ENCODE measurements around the gene SIGLEC6.

SIGLEC6 gene

GRCh38 chr19:51497666-51498065 is 33.8 kb downstream of the SIGLEC6 start:
- Histone ChIP-seq H3K4me3 (ENCODE audit: low read depth, low read length) (no peak overlapping the region), H3K36me3 (replicated peaks) (no peaks in the 10 kb centered on the region), H3K27ac (no peak overlapping the region), H3K27me3 (replicated peaks) (no peaks in the 10 kb centered on the region)
- no peak for DNase-seq
- in situ Hi-C loops (cut with HindIII; ENCODE audit: low pct_ligation_motif_present, low sequenced_read_pairs) = no loop called here
- no peak for TF ChIP-seq CTCF (IDR thresholded peaks at IDR 0.05; ENCODE audit: low read depth, low read length, missing control alignments)

GRCh38 chr19:51493776-51494175 is 37.7 kb downstream of the SIGLEC6 start:
- H3K4me3 ChIP-seq (ENCODE audit: low read depth, low read length) = no peak overlapping the region
- no peaks in the 10 kb centered on the region for H3K36me3 ChIP-seq (replicated peaks)
- in situ Hi-C loops (cut with HindIII; ENCODE audit: low pct_ligation_motif_present, low sequenced_read_pairs) = no loop called here
- no peak for DNase-seq
- H3K27ac ChIP-seq = no peak overlapping the region
- TF ChIP-seq CTCF (IDR thresholded peaks at IDR 0.05; ENCODE audit: low read depth, low read length, missing control alignments) = no peak
- H3K27me3 ChIP-seq (replicated peaks) = no peaks in the 10 kb centered on the region

GRCh38 chr19:51491586-51491985 is 39.9 kb downstream of the SIGLEC6 start:
- Histone ChIP-seq H3K27ac (no peak overlapping the region), H3K4me3 (ENCODE audit: low read depth, low read length) (no peak overlapping the region), H3K36me3 (replicated peaks) (no peaks in the 10 kb centered on the region), H3K27me3 (replicated peaks) (no peaks in the 10 kb centered on the region)
- no peak for TF ChIP-seq CTCF (IDR thresholded peaks at IDR 0.05; ENCODE audit: low read depth, low read length, missing control alignments)
- no peak for DNase-seq
- in situ Hi-C loops (cut with HindIII; ENCODE audit: low pct_ligation_motif_present, low sequenced_read_pairs) = no loop called here

- no peak for DNase-seq
- TF ChIP-seq CTCF (IDR thresholded peaks at IDR 0.05; ENCODE audit: low read depth, low read length, missing control alignments) = no peak
- in situ Hi-C loops (cut with HindIII; ENCODE audit: low pct_ligation_motif_present, low sequenced_read_pairs) = no loop called here
- H3K4me3 ChIP-seq (ENCODE audit: low read depth, low read length) = no peak overlapping the region
- H3K27me3 ChIP-seq (replicated peaks) = no peaks in the 10 kb centered on the region
- H3K27ac ChIP-seq = no peak overlapping the region
- no peaks in the 10 kb centered on the region for H3K36me3 ChIP-seq (replicated peaks)
These were observed 40.8 kb downstream of the SIGLEC6 start for GRCh38 chr19:51490676-51491075.

- no peak overlapping the region for H3K4me3 ChIP-seq (ENCODE audit: low read depth, low read length)
- no peak for TF ChIP-seq CTCF (IDR thresholded peaks at IDR 0.05; ENCODE audit: low read depth, low read length, missing control alignments)
- in situ Hi-C loops (cut with HindIII; ENCODE audit: low pct_ligation_motif_present, low sequenced_read_pairs) = no loop called here
- no peaks in the 10 kb centered on the region for H3K36me3 ChIP-seq (replicated peaks)
- DNase-seq = no peak
- no peak overlapping the region for H3K27ac ChIP-seq
- H3K27me3 ChIP-seq (replicated peaks) = no peaks in the 10 kb centered on the region
These were observed 42.4 kb downstream of the SIGLEC6 start for GRCh38 chr19:51489113-51489512.

- in situ Hi-C loops (cut with HindIII; ENCODE audit: low pct_ligation_motif_present, low sequenced_read_pairs) = no loop called here
- no peak for TF ChIP-seq CTCF (IDR thresholded peaks at IDR 0.05; ENCODE audit: low read depth, low read length, missing control alignments)
- no peak for DNase-seq
- no peak overlapping the region for H3K4me3 ChIP-seq (ENCODE audit: low read depth, low read length)
- no peaks in the 10 kb centered on the region for H3K27me3 ChIP-seq (replicated peaks)
- no peak overlapping the region for H3K27ac ChIP-seq
- H3K36me3 ChIP-seq (replicated peaks) = no peaks in the 10 kb centered on the region
These were observed 43.0 kb downstream of the SIGLEC6 start for GRCh38 chr19:51488491-51488890.

Measured in brain microvascular endothelial cell (primary cell).